Astrocyte of the hippocampus (primary cell): ENCODE measurements around the gene SGPL1.
"Not testable (repeated sequence)": the region's sequence is repeated elsewhere in the genome, so short reads cannot be mapped to it uniquely, and the experiment has no call there.

Experiments
- DNase-seq: peaks from one replicate; pipeline ENCODE4 v3.0.0; 2011; ENCODE audit warnings: low read depth, low spot score

Gene SGPL1

DNA sequence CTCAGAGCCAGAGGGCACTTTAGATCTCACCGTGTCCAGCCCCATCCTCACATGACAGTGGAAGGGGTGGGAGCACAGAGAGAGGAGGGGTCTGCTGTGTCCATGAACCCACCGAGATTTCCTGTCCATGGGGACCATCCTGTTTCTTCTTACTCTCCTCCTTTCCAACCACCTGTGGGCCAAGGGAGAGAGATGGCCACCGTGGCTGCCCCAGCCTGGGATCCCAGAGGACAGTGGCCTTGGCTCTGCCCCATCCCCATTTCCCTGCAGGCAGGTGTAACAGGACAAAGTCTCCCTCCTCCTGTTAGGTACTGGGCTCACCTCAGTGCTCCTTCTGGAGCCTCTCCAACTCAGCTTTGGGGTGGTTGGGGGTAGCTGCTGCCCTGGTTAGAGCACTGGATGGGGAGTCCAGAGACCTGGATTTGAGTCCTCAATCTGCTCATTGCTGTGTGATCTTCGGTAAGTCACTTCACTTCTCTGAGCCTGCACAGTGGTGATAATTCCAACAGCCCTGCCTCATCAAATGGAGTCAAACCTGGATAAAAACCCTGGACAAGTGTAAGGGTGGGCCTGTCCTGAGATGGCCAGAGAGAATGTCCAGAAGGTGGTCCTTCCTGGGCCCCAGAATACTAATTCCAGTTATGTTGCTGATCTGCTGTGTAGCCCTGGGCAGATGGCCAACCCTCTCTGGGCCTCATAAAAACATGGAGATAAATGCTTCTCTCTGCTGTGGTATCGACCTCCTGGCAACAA lies 90.5 kb downstream of the SGPL1 start:
- no peak for DNase-seq

DNA sequence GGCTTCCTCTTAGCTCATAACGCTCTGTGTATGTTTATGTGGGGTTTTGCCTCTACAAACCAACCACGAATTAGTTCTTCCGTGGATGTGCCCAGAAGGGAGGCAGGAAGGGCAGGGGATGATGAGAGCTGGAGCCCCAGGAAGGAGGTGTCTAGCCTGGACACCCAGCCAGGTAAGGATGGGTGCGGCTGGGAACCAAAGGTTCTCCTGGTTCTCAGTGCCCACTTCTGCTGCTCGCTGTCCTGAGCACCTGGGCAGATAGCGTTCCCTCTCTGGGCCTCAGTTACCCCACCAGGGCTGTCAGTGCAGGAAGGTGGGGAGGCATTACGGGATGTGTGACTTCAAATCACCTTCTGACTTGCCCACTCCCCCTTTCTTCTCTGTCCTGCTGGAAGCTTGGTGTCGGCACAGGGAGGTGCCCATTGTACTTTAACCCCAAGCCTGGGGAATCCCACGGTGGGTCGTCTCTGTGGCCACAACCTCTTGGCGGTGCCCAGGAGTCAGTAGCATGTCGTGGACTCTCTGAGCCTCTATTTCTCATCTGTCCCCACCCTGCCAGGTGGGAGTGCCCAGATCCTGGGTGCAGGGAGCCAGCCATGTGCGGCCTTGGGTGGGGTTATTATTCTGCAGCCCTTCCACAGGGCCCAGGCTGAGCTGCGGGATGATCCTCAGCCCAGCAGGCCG lies 91.3 kb downstream of the SGPL1 start:
- DNase-seq, result no peak

GRCh38 chr10:70907637-70908405 lies 92.1 kb downstream of the SGPL1 start:
- DNase-seq, result no peak

DNA sequence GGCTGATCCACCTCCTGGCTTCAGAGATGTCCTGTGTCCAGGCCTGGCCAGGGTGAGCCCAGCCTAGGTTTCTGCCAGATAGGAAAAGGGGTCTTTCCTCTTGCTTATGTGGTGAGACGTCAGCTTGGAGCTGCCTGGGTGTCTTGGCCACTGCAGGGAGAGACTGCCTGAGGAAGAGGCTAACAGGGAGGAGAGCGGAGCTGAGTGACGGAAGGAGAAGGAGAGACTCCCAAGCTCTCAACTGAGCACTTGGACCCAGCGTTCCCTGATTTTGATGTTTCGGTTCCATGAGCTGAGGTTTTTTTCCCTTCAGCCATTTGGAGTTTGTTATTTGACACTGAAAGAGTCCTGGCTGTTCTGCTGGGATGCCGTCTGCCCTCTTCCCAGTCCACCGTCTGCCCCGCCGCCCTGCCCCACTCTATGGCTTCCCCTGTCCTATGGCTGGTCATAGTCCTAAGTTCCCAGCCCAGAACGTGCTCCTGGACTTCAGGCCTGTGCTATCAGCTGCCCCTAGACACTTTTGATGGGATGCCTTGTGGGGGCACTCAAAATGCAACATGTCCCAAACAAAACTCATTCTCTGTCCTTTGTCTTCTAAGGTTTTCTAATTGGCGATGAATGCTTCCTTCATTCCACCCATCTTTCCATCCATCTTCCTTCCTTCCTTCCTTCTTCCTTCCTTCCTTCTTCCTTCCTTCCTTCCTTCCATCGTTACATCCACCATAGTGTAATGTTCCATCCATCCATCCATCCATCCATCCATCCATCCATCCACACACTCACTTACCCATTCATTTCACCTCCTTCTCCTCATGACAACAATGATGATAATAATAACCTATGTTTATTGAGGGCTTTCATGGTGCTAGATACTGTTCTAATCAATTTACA lies 92.9 kb downstream of the SGPL1 start:
- DNase-seq, result no peak

DNA sequence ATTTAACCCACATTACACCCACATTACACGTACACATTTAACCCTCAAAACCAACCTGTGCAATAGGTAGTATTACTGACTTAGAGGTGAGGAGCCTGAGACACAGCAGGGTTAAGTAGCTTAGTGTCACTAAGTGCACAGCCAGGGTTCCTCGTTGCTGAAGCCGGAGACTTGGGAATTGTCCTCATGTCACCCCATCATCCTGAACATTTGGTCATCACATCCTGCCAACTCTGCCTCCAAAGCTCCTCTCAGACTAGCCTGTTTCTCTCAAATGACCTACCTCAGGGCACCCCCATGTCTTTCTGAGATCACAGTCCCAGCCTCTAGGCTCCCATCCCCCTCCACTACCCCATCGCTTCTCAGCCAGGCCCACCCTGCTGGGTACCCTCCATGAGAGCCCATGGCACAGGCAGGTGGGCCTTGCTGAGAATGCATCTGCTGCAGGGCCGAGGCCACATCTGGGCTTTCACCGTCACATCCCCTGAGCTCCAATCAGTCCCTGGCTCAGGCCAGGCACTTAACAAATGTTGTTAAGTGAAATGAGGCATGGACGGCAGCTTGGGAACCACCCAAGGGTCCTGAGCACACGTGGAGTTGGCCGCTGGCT lies 93.7 kb downstream of the SGPL1 start:
- no peak for DNase-seq

DNA sequence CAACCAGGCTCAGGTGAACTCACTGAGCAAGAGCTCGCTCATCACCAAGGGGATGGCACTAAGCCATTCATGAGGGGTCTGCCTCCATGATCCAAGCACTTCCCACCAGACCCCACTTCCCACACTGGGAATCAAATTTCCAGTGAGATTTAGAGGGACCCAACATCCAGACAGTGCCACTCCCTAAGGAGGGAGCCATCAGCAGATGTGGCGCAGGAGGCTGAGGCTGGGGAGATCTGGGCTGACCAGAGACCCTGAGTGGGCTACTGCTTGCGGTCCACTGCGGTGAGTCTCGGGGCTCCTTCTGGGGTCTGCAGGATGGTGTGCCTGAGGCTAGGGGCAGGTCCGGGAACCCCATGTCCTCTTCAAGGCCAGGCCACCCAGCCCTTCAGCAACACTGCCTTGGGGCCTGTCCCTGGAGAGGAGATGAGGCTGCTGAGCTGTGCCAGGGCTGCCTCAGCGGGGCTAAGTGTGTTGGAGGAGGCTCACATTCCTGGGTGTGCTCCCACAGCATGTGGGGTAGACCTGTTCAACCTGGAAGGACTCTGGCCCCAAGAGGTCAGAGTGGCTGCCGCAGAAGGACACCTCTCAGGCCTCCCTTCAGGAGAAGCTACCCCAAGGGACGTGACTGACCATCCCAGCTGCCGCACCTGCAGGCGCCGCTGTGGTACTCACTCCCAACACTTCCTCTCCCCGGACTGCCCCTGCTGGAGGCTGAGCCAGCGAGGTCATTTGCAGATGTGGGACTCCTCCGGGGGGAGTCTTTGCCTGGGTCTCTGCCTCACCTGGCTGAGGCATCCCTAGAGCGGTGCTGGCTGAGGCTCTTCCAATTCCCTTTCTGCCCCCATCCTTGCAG lies 95.0 kb downstream of the SGPL1 start:
- no peak for DNase-seq

GRCh38 chr10:70911386-70911785 lies 95.6 kb downstream of the SGPL1 start:
- no peak for DNase-seq

- no peak for DNase-seq
Observed at GRCh38 chr10:70912556-70912955, 96.8 kb downstream of the SGPL1 start.

DNA sequence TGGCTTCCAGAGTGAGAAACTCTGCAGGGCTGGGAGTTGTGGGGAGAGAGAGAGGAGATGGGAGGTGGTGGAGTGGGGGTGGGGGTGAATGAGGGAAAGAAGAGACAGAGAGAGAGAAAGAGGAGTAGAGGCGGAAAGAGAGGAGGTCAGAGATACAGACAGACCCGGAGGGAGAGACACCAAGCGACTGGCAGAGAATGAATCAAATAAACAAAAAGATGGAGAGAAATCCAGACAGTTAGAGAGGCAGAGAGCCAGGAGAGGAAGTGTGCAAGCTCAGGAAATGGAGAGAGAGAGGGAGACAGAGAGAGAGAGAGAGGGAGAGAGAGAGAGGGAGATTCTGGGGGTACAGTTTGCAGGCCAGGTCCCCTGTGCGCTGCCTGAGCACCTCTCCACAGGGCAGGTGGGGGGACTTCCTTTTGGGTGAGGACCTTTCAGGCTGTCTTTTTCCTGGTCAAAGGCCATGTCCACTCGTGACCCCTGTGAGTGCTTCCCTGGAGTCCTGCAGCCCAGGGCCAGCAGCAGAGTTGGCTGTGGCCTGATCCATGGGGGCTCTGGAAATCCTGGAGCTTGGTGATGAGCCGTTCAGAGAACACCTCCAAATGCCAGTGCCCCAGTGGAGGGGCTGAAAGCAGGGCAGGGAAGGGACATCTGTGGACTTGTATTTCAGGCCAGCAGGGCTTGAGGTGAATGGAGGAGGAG lies 97.6 kb downstream of the SGPL1 start:
- no peak for DNase-seq

- no peak for DNase-seq
Observed at GRCh38 chr10:70913893-70914240, 98.1 kb downstream of the SGPL1 start.

- no peak for DNase-seq
Observed at GRCh38 chr10:70914316-70914864, 98.6 kb downstream of the SGPL1 start.

DNA sequence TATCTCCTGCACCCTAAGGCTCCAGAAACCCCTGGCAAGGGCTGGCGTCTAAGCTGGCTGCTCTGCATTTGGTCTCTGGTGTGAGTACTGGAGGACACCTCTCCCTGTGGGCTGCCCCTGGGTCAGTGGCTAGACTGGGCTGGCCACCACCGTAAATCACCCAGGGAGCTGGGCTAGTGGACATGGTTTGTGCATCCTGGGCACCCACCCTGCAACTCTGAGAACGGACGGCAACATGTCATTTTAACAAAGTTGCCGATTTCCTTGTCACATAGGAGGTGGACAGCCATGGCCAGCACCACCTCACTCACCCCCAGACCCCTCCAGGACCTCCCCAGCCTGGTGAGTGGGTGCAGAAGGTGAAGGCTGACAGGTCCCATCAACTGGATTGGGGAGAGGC lies 99.5 kb downstream of the SGPL1 start:
- DNase-seq, result no peak

DNA sequence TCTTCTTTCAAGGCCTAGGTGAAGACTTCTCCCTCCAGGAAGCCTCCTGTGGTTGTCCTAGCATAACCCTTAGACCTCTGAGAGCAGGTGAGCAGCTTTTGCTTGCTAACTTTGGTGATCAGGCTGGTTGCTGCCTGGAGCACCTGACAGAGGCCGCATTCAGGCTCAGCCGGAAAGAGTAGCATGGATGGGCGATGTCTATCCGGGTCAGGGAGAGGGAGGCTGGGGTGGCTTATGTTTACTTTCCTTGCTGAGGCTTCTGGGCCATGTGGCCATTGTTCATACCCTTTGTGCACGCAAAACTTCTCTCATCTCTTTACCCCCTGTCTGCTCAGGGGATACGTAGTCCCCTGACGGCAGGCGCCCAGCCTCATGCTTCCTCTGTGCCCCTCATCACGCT lies 100.1 kb downstream of the SGPL1 start:
- no peak for DNase-seq

DNA sequence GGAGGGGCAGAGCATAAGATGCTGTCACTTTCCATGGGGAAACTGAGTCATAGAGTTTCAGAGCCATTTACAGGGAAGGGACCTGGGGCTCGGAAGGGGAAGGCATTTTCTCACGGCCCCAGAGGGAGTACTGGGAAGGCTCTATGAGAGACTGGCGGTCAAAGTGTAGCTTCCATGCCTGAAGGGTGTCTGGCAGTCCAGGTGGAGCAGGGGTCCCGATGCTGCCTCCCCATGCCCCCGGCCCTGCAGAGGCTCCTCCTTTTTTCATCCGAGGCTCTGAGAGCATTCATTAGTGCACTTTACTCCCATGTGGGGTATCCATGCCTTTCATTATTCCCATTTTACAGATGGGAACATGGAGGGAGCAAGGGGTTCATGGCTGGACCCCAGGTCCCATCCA lies 100.5 kb downstream of the SGPL1 start:
- DNase-seq, result no peak

DNA sequence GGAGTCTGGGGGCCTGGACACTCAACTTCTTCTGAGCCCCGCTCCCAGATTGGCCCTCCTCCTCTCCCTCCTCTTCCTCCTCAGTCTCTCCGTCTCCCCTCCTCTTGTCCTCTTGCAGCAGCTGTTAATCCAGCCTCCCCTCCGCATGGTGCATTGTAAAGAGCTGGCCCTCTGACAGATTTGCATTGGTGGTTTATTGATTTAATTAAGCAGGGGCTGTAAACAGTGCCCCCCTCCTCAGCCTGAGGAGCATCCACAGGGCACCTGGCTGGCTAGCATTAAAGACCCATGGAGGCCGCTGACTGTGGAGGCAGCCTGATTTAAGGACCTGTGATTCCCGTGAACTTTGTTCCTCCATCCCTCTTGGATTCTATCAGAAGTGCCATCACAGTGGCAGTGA lies 101.5 kb downstream of the SGPL1 start:
- DNase-seq, result no peak

GRCh38 chr10:70917635-70918034 lies 101.9 kb downstream of the SGPL1 start:
- no peak for DNase-seq

DNA sequence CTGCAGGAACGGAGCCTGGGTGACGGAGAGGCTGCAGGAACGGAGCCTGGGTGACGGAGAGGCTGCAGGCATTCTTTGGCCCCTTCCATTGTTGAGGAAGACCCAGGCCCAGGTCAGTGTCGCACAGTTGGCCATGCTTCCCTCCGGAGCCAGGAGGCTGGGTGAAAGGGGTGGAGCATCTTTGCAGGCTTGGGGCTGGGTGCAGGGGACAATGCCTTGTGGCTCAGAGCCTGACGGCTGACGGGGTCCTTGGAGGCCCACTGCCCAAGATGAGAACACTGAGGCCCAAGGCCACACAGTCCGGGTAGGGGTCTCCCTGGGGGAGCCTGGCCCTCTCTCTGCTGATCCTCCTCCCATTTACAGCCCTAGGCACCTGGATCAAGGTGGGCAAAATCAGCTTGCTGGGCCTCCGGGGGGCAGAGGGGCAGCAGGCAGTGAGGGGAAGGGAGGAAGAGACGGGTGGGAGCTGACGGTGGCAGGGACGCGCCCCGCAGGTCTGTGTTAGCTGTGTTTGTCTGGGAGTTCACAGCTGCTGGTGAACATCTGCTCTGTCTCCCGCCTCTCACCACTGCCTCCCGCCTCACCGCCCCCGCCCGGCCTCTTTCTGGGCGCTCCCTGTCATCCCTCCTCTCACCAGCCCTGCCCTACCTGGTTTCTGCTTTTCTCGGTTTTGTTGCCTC lies 103.2 kb downstream of the SGPL1 start:
- DNase-seq, result no peak

DNA sequence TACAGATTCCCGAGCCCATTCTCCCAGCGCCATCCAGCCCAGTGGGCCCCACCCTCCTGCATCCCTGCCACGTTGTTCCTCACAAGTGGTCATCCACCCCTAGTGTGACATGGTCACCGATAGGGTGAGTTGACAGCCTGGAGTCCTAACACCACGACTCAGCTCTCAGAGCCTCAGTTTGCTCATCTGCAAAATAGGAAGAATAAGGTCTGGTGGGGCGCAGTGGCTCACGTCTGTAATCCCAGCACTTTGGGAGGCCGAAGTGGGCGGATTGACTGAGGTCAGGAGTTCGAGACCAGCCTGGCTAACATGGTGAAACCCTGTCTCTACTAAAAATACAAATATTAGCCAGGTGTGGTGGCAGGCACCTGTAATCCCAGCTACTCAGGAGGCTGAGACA lies 104.2 kb downstream of the SGPL1 start:
- DNase-seq, result not testable (repeated sequence)

DNA sequence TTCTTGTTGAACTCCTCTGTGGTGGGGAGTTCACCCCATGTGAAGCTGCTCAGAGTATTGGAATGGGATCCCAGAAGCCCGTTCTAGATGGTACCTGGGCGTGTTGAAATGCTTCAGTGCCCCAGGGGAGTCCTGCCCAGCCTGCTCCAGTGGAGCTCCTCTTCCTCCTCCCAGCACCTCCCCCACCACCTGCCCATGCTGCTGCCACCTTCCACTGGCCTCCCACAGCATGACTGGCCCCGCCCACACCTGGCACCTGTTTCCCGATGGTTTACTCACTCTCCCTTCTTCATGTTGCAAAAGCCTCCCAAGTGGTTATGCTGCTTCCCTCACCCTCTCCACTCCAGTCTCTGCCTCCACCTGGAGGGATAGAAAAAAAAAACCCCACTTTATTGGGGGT lies 104.8 kb downstream of the SGPL1 start:
- no peak for DNase-seq
